ENCODE results near the gene INF2. TPM values are rescaled to one million over a fixed set of nuclear protein-coding genes. Genes with fewer than 3 reads are reported as not detected.
A peak's percentile ranks its signal among the peaks of the same experiment; 100 is the strongest.

INF2 gene
- total RNA-seq, 1 experiment from 2014 or later, result 58.3 TPM

- Histone ChIP-seq H3K27ac (ENCODE audit: insufficient read length, low read depth, low read length) (no peak overlapping the region), H3K27me3 (ENCODE audit: insufficient read depth, low read length) (peaks cover 2% of the 10 kb centered on the region; the same call in 1 of the 2 replicates), H3K79me1 (ENCODE audit: insufficient read depth, low read depth, low read length, poor library complexity, severe bottlenecking) (no peaks in the 10 kb centered on the region), H4K8ac (replicated peaks; ENCODE audit: insufficient read length, low read depth, low read length) (no peak overlapping the region), H2AK5ac (ENCODE audit: insufficient read length, low read length) (no peak overlapping the region), H3K9me3 (ENCODE audit: control insufficient read depth, low read depth, low read length) (peaks cover 10% of the 10 kb centered on the region), H2BK5ac (ENCODE audit: insufficient read length, low read length) (no peak overlapping the region), H3K4me1 (ENCODE audit: insufficient read depth, low read length) (no peaks in the 10 kb centered on the region), H4K5ac (ENCODE audit: insufficient read length, low read depth, low read length) (no peak overlapping the region), H3K23ac (ENCODE audit: insufficient read length, low read depth, low read length) (no peak overlapping the region), H3K14ac (ENCODE audit: insufficient read depth, low read length) (no peak overlapping the region), H4K91ac (ENCODE audit: insufficient read length, low read depth, low read length) (no peak overlapping the region), H3K4me2 (ENCODE audit: insufficient read depth, insufficient read length, low read length) (no peak overlapping the region), H3K56ac (ENCODE audit: insufficient read length, low read depth, low read length) (no peak overlapping the region), H4K20me1 (ENCODE audit: control insufficient read depth, insufficient read depth, insufficient read length) (no peaks in the 10 kb centered on the region), H2BK12ac (ENCODE audit: insufficient read length, low read depth, low read length) (no peak overlapping the region), H2AFZ (ENCODE audit: low read length) (no peak overlapping the region), H3K9ac (ENCODE audit: extremely low read depth, insufficient read length, low read length) (no peak overlapping the region), H3K79me2 (ENCODE audit: insufficient read depth, low read length) (no peaks in the 10 kb centered on the region), H2BK120ac (ENCODE audit: low read depth, low read length, poor library complexity, severe bottlenecking) (no peak overlapping the region), H3K23me2 (ENCODE audit: insufficient read length, low read depth, low read length, poor library complexity, severe bottlenecking) (peaks cover 6% of the 10 kb centered on the region), H3K4ac (ENCODE audit: low read depth, low read length) (no peak overlapping the region), H2BK20ac (ENCODE audit: low read depth, low read length, poor library complexity, severe bottlenecking) (no peak overlapping the region), H3K18ac (ENCODE audit: insufficient read length, low read depth, low read length) (no peak overlapping the region), H3T11ph (ENCODE audit: low read length) (no peak overlapping the region), H2BK15ac (ENCODE audit: low read depth, low read length) (no peak overlapping the region)
- DNase-seq, result no peak
- peaks cover 24 to 31% of the 10 kb centered on the region in 2 experiments for H3K9me3 Mint-ChIP-seq
- no peak for TF ChIP-seq CTCF (conservative IDR thresholded peaks at IDR 0.05)
- H3K27ac Mint-ChIP-seq, result no peak overlapping the region
- H3K27me3 Mint-ChIP-seq (ENCODE audit: low read depth), result peaks cover 66% of the 10 kb centered on the region
- peaks cover 16 to 21% (median 17%) of the 10 kb centered on the region in 3 experiments for H3K36me3 Mint-ChIP-seq (ENCODE audit: insufficient read depth in 1 of 3, low read depth in 3 of 3)
- H3K4me3 Mint-ChIP-seq, result peak overlapping the region in 1 of 2 experiments; percentile 12; a peak in 1 of 5 replicates
- no peaks in the 10 kb centered on the region for H3K4me1 Mint-ChIP-seq
- no CpG with 5 or more reads among the region's 6 CpGs for WGBS (ENCODE audit: extremely low coverage, insufficient read length, low lambda C conversion rate)
Observed at GRCh38 chr14:104654119-104654518, 35.3 kb upstream of the INF2 start.

All from H9 (cell line).